Uterus (tissue), 4 donors: Measurements from ENCODE around the gene ARHGAP42. TPM values are rescaled to one million over a fixed set of nuclear protein-coding genes. Genes with fewer than 3 reads are reported as not detected.

ENCODE experiments used
- DNase-seq, 2 donors: peaks; one replicate each; pipeline ENCODE4 v3.0.0-alpha.2; 2019 to 2020
- H3K27ac ChIP-seq, 2 donors: fragments of 200-600 bp; sonication (generic); 1 replicate in 1 of 2; 2 replicates in 1 of 2; pipeline ENCODE4 v1.5.1; 2016 to 2018
- H3K27me3 ChIP-seq, 2 donors: fragments of 200-600 bp; sonication (generic); one replicate each; pipeline ENCODE4 v1.5.1; 2018 to 2019; ENCODE audit warnings: control low read depth in 1 of 2
- H3K36me3 ChIP-seq, 2 donors: fragments of 200-600 bp; sonication (generic); one replicate each; pipeline ENCODE4 v1.5.1; 2019; ENCODE audit warnings: control low read depth in 1 of 2
- H3K4me1 ChIP-seq, 2 donors: fragments of 200-600 bp; sonication (generic); one replicate each; pipeline ENCODE4 v1.5.1; 2018 to 2019; ENCODE audit warnings: control low read depth in 1 of 2
- H3K4me3 ChIP-seq, 2 donors: fragments of 200-600 bp; sonication (generic); 1 replicate in 1 of 2; 2 replicates in 1 of 2; pipeline ENCODE4 v1.5.1; 2018 to 2019; ENCODE audit warnings: mild to moderate bottlenecking in 1 of 2
- H3K9me3 ChIP-seq, 2 donors: fragments of 200-600 bp; sonication (generic); one replicate each; pipeline ENCODE4 v1.5.1; 2019; ENCODE audit warnings: control low read depth in 1 of 2
- POLR2A ChIP-seq, 2 donors: fragments of 450-650 bp; IDR thresholded peaks; one replicate each; pipeline ENCODE4 v1.6.1; 2016; ENCODE audit warnings: antibody characterized with exemption in 2 of 2, mild to moderate bottlenecking in 1 of 2, moderate library complexity in 1 of 2
- intact Hi-C: fragments of 100-400 bp; cut with DNase I; formaldehyde crosslinking; loops from one replicate; pipeline ENCODE4 v1.15.1; 2023; ENCODE audit warnings: low total_unique reads
- total RNA-seq, 4 donors: library from RNA; depleted of rRNA in 3 of 4; stranded (reverse); fragments of >200 nt in 3 of 4; gene quantifications; one replicate each; pipeline versions ENCODE4 v1.1.0 to v1.2.4, GENCODE V29; 2014 to 2023
- TF ChIP-seq, protein P1 (sequence below), 4 experiments: fragments of 200-600 bp in 2 of 4; fragments of 450-650 bp in 2 of 4; sonication (generic) in 2 of 4; IDR thresholded peaks; one replicate each; pipeline ENCODE4 v1.5.1; 2016 to 2019; ENCODE audit warnings: antibody characterized with exemption in 4 of 4, mild to moderate bottlenecking in 2 of 4, moderate library complexity in 1 of 4
- donor health status: DM: yes; HTN: yes; CAD: no.

ARHGAP42 gene
- total RNA-seq, 4 donors from 2014 or later: 10.2 to 51.6 (median 21.1) TPM

DNA sequence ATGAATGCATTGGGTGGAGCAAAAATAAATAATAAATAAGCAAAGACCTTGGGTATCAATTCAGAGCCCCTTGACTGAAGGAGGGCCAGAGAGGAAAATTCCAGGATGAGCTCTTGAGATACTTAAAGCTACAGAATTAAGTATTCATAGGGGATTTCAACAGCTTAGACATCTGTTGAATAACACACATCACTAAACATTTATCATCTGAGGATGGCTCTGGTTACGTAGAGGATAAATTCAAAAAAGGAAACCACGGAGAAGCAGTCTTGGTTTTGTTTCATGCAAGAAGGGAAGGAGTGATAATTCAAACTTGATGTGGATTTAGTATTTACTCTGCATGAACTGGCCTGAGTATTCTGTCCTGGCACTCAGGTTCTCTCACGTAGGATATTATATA, 29.8 kb downstream of the ARHGAP42 start:
- Histone ChIP-seq H3K36me3 (no peaks in the 10 kb centered on the region), H3K27ac (no peak overlapping the region), H3K27me3 (no peaks in the 10 kb centered on the region), H3K9me3 (no peaks in the 10 kb centered on the region), H3K4me3 (no peak overlapping the region), H3K4me1 (peaks cover 0 to 9% of the 10 kb centered on the region in 2 donors)
- TF ChIP-seq POLR2A (IDR thresholded peaks at IDR 0.05): no peak
- TF ChIP-seq, protein P1, sequence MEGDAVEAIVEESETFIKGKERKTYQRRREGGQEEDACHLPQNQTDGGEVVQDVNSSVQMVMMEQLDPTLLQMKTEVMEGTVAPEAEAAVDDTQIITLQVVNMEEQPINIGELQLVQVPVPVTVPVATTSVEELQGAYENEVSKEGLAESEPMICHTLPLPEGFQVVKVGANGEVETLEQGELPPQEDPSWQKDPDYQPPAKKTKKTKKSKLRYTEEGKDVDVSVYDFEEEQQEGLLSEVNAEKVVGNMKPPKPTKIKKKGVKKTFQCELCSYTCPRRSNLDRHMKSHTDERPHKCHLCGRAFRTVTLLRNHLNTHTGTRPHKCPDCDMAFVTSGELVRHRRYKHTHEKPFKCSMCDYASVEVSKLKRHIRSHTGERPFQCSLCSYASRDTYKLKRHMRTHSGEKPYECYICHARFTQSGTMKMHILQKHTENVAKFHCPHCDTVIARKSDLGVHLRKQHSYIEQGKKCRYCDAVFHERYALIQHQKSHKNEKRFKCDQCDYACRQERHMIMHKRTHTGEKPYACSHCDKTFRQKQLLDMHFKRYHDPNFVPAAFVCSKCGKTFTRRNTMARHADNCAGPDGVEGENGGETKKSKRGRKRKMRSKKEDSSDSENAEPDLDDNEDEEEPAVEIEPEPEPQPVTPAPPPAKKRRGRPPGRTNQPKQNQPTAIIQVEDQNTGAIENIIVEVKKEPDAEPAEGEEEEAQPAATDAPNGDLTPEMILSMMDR (IDR thresholded peaks at IDR 0.05): no peak
- intact Hi-C loops: no loop called here
- no peak for DNase-seq

DNA sequence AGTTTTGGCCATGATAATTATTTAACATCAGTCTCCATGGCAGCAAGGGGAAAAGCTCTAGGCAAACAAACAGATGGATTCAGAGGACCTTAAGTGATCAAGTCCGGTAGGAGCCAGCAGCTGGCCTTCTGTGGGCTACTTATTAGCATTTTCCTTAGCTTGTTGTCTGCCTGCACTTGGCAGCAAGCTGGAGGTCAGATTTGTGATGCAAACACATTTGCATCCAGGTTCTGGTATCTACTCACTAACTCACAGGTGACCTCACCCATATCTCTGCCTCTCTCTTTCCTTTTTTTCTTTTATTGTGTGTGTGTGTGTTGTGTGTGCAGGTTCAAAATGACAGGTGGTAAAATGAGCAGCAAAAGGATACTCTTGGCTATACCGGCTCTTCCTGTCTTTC, 32.3 kb downstream of the ARHGAP42 start:
- no peaks in the 10 kb centered on the region for H3K27me3 ChIP-seq
- intact Hi-C loops: no loop called here
- no peak for TF ChIP-seq POLR2A (IDR thresholded peaks at IDR 0.05)
- TF ChIP-seq, protein P1 (IDR thresholded peaks at IDR 0.05): no peak
- peaks cover 0 to 9% of the 10 kb centered on the region in 2 donors for H3K4me1 ChIP-seq
- no peaks in the 10 kb centered on the region for H3K9me3 ChIP-seq
- H3K27ac ChIP-seq: peak overlapping the region; percentile 67 to 69
- H3K4me3 ChIP-seq: no peak overlapping the region
- no peak for DNase-seq
- no peaks in the 10 kb centered on the region for H3K36me3 ChIP-seq

DNA sequence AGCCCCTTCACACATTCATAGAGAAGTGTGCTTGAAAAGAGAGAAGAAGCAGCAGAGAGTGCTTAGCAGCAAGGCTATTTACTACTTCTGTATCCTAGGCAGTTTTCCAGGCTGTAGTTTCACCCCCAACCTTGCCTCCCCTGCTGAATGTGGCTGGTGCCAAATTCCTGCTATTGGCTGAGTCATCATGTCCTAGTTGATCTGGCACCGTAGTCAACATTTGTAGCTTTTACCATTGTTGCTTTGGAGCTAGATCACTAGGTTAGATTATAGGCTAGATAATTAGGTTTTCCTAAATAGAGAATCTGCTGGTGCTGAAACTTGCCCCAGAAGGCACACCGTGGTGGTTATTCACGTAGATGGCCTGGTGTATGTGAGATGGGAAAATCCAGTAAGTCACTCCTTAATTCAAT, 32.7 kb downstream of the ARHGAP42 start:
- H3K36me3 ChIP-seq: no peaks in the 10 kb centered on the region
- H3K27ac ChIP-seq: peak overlapping the region; percentile 67 to 69
- H3K27me3 ChIP-seq: no peaks in the 10 kb centered on the region
- TF ChIP-seq POLR2A (IDR thresholded peaks at IDR 0.05): no peak
- TF ChIP-seq, protein P1 (IDR thresholded peaks at IDR 0.05): no peak
- H3K4me3 ChIP-seq: no peak overlapping the region
- intact Hi-C loops: no loop called here
- H3K4me1 ChIP-seq: peaks cover 0 to 9% of the 10 kb centered on the region in 2 donors
- no peaks in the 10 kb centered on the region for H3K9me3 ChIP-seq
- peak; percentile 53 to 70 for DNase-seq

DNA sequence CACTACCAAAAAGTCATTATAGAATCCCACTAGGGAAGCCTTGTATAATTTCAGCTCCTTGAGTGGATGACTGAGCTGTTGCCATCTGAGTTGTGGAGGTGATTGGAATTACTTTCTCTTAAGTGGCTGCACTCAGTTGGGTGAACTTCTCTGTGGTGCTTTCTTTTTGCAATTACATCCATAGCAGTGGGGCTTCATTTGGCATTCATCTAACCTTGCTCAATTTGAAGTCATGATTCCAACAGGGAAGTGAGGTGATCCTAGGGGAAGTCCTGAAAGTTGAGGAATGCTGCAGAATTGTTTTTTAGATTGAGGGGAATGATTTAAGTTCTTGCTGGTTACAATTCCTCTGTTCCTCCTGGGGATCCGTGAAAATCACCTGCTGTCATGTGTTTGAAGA, 39.6 kb downstream of the ARHGAP42 start:
- H3K27ac ChIP-seq: no peak overlapping the region
- H3K4me3 ChIP-seq: no peak overlapping the region
- no peaks in the 10 kb centered on the region for H3K36me3 ChIP-seq
- TF ChIP-seq, protein P1 (IDR thresholded peaks at IDR 0.05): no peak
- TF ChIP-seq POLR2A (IDR thresholded peaks at IDR 0.05): no peak
- no peaks in the 10 kb centered on the region for H3K4me1 ChIP-seq
- DNase-seq: no peak
- H3K9me3 ChIP-seq: no peaks in the 10 kb centered on the region
- intact Hi-C loops: no loop called here
- H3K27me3 ChIP-seq: no peaks in the 10 kb centered on the region

DNA sequence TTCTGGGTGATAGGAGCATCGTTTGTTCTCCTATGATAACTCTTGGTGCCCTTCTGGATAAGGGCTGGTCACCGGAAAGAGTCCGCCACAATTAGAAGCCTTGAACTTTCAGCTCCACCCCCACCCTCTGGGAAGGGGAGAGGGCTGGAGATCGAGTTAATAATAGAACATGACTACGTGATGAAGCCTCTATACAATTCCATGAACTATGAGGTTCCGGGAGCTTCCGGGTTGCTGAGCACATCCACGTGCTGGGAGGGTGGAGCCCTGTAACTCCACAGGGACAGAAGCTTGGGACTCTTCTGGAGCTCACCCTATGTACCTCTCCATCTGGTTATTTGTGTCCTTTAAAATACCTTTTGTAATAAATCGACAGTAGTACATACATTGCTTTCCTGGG, 40.3 kb downstream of the ARHGAP42 start:
- Histone ChIP-seq H3K4me3 (no peak overlapping the region), H3K27ac (peak overlapping the region in 1 of 2 donors; percentile 8), H3K27me3 (no peaks in the 10 kb centered on the region), H3K36me3 (no peaks in the 10 kb centered on the region), H3K4me1 (no peaks in the 10 kb centered on the region), H3K9me3 (no peaks in the 10 kb centered on the region)
- DNase-seq: no peak
- intact Hi-C loops: no loop called here
- TF ChIP-seq, protein P1 (IDR thresholded peaks at IDR 0.05): no peak
- no peak for TF ChIP-seq POLR2A (IDR thresholded peaks at IDR 0.05)
